ENCODE measurements around the gene OBSCN.
"Not testable (repeated sequence)": the region's sequence is repeated elsewhere in the genome, so short reads cannot be mapped to it uniquely, and the experiment has no call there.

The OBSCN gene

DNA sequence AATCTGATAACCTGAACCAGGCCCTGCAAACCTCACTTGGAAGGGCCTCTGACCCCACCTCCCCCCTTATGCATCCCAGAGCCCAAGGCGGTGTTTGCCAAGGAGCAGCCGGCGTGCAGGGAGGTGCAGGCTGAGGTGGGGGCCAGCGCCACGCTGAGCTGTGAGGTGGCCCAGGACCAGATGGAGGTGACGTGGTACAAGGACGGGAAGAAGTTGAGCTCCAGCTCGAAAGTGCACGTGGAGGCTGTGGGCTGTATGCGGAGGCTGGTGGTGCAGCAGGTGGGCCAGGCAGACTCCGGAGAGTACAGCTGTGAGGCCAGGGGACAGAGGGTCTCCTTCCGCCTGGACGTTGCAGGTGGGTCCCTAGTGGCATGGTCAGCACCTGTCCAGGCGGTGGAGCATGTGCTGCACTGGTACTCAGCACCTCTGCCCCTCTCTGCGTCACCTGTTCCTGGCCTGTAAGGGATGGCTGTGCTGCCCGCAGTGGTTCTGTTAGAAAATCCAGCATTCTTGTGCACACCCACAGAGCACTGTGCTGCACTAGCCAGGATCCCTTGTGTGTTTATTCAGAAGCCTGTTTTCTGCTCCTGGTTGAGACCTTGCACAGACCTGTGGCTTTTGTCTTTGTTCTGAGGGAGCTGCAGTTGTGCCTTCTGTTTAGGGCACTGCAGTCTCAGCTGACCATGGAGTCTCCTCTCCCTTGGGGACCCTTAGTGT is 11.6 kb downstream of the OBSCN start:
- TF ChIP-seq, protein P1, sequence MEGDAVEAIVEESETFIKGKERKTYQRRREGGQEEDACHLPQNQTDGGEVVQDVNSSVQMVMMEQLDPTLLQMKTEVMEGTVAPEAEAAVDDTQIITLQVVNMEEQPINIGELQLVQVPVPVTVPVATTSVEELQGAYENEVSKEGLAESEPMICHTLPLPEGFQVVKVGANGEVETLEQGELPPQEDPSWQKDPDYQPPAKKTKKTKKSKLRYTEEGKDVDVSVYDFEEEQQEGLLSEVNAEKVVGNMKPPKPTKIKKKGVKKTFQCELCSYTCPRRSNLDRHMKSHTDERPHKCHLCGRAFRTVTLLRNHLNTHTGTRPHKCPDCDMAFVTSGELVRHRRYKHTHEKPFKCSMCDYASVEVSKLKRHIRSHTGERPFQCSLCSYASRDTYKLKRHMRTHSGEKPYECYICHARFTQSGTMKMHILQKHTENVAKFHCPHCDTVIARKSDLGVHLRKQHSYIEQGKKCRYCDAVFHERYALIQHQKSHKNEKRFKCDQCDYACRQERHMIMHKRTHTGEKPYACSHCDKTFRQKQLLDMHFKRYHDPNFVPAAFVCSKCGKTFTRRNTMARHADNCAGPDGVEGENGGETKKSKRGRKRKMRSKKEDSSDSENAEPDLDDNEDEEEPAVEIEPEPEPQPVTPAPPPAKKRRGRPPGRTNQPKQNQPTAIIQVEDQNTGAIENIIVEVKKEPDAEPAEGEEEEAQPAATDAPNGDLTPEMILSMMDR (IDR thresholded peaks at IDR 0.05) = no peak
- TF ChIP-seq ZFX (IDR thresholded peaks at IDR 0.05; ENCODE audit: borderline replicate concordance) = no peak
- no peak overlapping the region for H3K27ac ChIP-seq

DNA sequence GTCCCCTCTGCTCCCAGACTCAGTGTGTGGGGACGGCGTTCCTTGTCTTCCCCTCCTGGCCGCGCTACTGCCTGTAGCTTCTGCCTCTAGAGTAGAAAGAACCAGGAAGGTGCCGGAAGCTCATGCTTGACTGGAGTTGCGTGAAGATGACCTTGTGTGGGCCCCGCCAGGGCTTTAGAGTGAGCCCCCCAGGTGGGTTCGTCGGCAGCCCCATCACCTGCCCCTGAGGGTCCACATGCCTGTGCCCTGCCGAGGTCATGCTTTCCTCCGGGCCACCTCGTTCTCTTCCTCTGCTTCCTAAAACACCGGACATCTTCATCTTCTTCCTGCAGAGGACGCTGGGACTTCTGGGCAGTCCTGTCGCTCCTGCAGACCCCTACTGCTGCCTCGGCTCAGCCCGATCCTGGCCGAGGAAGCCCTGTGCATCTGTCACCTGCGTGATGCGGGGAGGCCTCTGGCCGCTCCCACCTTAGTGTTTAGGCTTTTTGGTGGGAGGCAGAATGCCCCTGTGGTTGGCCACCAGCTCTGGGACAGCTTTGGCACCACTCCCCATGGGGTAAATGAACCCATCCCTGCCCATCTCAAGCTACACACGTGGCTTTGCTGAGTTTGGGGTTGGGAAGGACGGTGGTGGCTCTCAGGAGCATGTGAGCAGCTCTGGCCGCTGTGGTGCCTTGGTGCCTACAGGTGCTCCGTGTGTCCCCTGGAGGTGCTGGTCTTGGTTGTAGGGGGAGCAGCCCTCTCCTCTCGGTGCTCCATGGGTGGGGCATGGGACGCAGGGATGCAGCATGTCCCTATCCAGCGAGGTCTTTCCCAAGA is 12.3 kb downstream of the OBSCN start:
- H3K27ac ChIP-seq = no peak overlapping the region
- TF ChIP-seq ZFX (IDR thresholded peaks at IDR 0.05; ENCODE audit: borderline replicate concordance) = no peak
- TF ChIP-seq, protein P1 (IDR thresholded peaks at IDR 0.05) = no peak

- not testable (repeated sequence) for H3K27ac ChIP-seq
Observed at GRCh38 chr1:228221097-228221496, 13.3 kb downstream of the OBSCN start.

- TF ChIP-seq ZFX (IDR thresholded peaks at IDR 0.05; ENCODE audit: borderline replicate concordance) = no peak
- TF ChIP-seq, protein P1 (IDR thresholded peaks at IDR 0.05) = no peak
- no peak overlapping the region for H3K27ac ChIP-seq
Observed at GRCh38 chr1:228222548-228222947, 14.7 kb downstream of the OBSCN start.

- no peak overlapping the region for H3K27ac ChIP-seq
- TF ChIP-seq, protein P1 (IDR thresholded peaks at IDR 0.05) = no peak
- TF ChIP-seq ZFX (IDR thresholded peaks at IDR 0.05; ENCODE audit: borderline replicate concordance) = no peak
Observed at GRCh38 chr1:228224198-228225164, 16.6 kb downstream of the OBSCN start.

GRCh38 chr1:228225165-228225710 is 17.4 kb downstream of the OBSCN start:
- no peak overlapping the region for H3K27ac ChIP-seq
- TF ChIP-seq, protein P1 (IDR thresholded peaks at IDR 0.05) = no peak
- TF ChIP-seq ZFX (IDR thresholded peaks at IDR 0.05; ENCODE audit: borderline replicate concordance) = no peak

- no peak overlapping the region for H3K27ac ChIP-seq
- TF ChIP-seq, protein P1 (IDR thresholded peaks at IDR 0.05) = no peak
- TF ChIP-seq ZFX (IDR thresholded peaks at IDR 0.05; ENCODE audit: borderline replicate concordance) = no peak
Observed at GRCh38 chr1:228225740-228226139, 17.9 kb downstream of the OBSCN start.

All from 22Rv1 (cell line).